HepG2 (cell line): ENCODE measurements around the gene SLC16A5. TPM values are rescaled to one million over a fixed set of nuclear protein-coding genes. Genes with fewer than 3 reads are reported as not detected.

Source experiments
- ARNT ChIP-seq: fragments of 450-650 bp; IDR thresholded peaks from 2 replicates; pipeline ENCODE4 v1.6.1; 2017
- ELF1 ChIP-seq: sonication (generic); formaldehyde crosslinking; IDR thresholded peaks from 2 replicates; pipeline ENCODE4 v1.4.0; 2020; ENCODE audit warnings: missing genetic modification reagents
- ERF ChIP-seq: IDR thresholded peaks from 2 replicates; pipeline ENCODE4 v1.6.1; 2018; ENCODE audit warnings: missing biosample characterization, missing genetic modification reagents
- ETV5 ChIP-seq: IDR thresholded peaks from 2 replicates; pipeline ENCODE4 v1.6.1; 2018; ENCODE audit warnings: missing biosample characterization, missing genetic modification reagents, inconsistent platforms, borderline replicate concordance
- FLYWCH1 ChIP-seq: sonication (generic); formaldehyde crosslinking; IDR thresholded peaks from 2 replicates; pipeline ENCODE4 v1.8.1; 2023; ENCODE audit warnings: mild to moderate bottlenecking, missing genetic modification reagents
- HIC2 ChIP-seq: sonication (generic); formaldehyde crosslinking; IDR thresholded peaks from 2 replicates; pipeline ENCODE4 v1.9.0; 2022; ENCODE audit warnings: low read depth, missing genetic modification reagents
- HNF1B ChIP-seq: sonication (generic); formaldehyde crosslinking; IDR thresholded peaks from 2 replicates; pipeline ENCODE4 v1.5.1; 2020; ENCODE audit warnings: mild to moderate bottlenecking, moderate library complexity, missing genetic modification reagents
- HNRNPL ChIP-seq: fragments of 200-400 bp; formaldehyde crosslinking; IDR thresholded peaks from 2 replicates; pipeline ENCODE4 v1.6.1; 2017; ENCODE audit warnings: mild to moderate bottlenecking, low read depth, low read length
- MEIS2 ChIP-seq: sonication (generic); formaldehyde crosslinking; IDR thresholded peaks from 2 replicates; pipeline ENCODE4 v1.9.0; 2021; ENCODE audit warnings: mild to moderate bottlenecking, missing genetic modification reagents
- MTF2 ChIP-seq: sonication (generic); formaldehyde crosslinking; IDR thresholded peaks from 2 replicates; pipeline ENCODE4 v1.5.0; 2020; ENCODE audit warnings: missing genetic modification reagents, borderline replicate concordance
- SAFB2 ChIP-seq: sonication (generic); formaldehyde crosslinking; IDR thresholded peaks from 2 replicates; pipeline ENCODE4 v1.5.1; 2020; ENCODE audit warnings: missing genetic modification reagents, low read depth, mild to moderate bottlenecking, borderline replicate concordance
- TFDP1 ChIP-seq: IDR thresholded peaks from 2 replicates; pipeline ENCODE4 v1.6.1; 2016; ENCODE audit warnings: missing compliant biosample characterization, missing genetic modification reagents, borderline replicate concordance
- YEATS2 ChIP-seq: sonication (generic); formaldehyde crosslinking; IDR thresholded peaks from 2 replicates; pipeline ENCODE4 v1.4.0; 2020; ENCODE audit warnings: missing genetic modification reagents, borderline replicate concordance
- ZFP1 ChIP-seq: IDR thresholded peaks from 2 replicates; pipeline ENCODE4 v1.6.1; 2016
- ZNF513 ChIP-seq: sonication (generic); formaldehyde crosslinking; conservative IDR thresholded peaks from 2 replicates; pipeline ENCODE4 v1.5.0; 2020; ENCODE audit warnings: missing genetic modification reagents
- ZNF792 ChIP-seq: IDR thresholded peaks from 2 replicates; pipeline ENCODE4 v1.6.1; 2016
- polyA plus RNA-seq, 8 experiments: library from polyadenylated mRNA; depleted of rRNA in 3 of 8; stranded (reverse) in 7 of 8; unstranded in 1 of 8; fragments of >200 nt; fragmentation: Illumina TruSeq in 4 of 8; extraction: Trizol in 4 of 8; gene quantifications; 2 replicates each; pipeline versions ENCODE4 v1.2.1 to v1.2.3, GENCODE V29; 2011 to 2016; ENCODE audit warnings: low read depth in 4 of 8, missing spikeins in 1 of 8, mixed read lengths in 1 of 8; ENCODE audit not compliant: insufficient read depth in 1 of 8
- total RNA-seq, 5 experiments: library from RNA; depleted of rRNA; stranded (reverse); fragments of >200 nt; fragmentation: Illumina TruSeq; extraction: Trizol; gene quantifications; 2 replicates each; pipeline ENCODE4 v1.2.3, GENCODE V29; 2016; ENCODE audit warnings: low read depth in 1 of 5
- TF ChIP-seq, protein P1 (sequence below): sonication (generic); formaldehyde crosslinking; IDR thresholded peaks from 2 replicates; pipeline ENCODE4 v1.4.0; 2020; ENCODE audit warnings: missing genetic modification reagents, borderline replicate concordance
- TF ChIP-seq, protein P2 (sequence below): sonication (generic); formaldehyde crosslinking; IDR thresholded peaks from 2 replicates; pipeline ENCODE4 v1.5.0; 2020; ENCODE audit warnings: missing genetic modification reagents

SLC16A5 gene
- total and polyA plus RNA-seq, 2 of the 13 experiments (the other 11 are each of a cell fraction or from before 2014, with no cell fraction given), result 0.69 to 5.6 TPM

DNA sequence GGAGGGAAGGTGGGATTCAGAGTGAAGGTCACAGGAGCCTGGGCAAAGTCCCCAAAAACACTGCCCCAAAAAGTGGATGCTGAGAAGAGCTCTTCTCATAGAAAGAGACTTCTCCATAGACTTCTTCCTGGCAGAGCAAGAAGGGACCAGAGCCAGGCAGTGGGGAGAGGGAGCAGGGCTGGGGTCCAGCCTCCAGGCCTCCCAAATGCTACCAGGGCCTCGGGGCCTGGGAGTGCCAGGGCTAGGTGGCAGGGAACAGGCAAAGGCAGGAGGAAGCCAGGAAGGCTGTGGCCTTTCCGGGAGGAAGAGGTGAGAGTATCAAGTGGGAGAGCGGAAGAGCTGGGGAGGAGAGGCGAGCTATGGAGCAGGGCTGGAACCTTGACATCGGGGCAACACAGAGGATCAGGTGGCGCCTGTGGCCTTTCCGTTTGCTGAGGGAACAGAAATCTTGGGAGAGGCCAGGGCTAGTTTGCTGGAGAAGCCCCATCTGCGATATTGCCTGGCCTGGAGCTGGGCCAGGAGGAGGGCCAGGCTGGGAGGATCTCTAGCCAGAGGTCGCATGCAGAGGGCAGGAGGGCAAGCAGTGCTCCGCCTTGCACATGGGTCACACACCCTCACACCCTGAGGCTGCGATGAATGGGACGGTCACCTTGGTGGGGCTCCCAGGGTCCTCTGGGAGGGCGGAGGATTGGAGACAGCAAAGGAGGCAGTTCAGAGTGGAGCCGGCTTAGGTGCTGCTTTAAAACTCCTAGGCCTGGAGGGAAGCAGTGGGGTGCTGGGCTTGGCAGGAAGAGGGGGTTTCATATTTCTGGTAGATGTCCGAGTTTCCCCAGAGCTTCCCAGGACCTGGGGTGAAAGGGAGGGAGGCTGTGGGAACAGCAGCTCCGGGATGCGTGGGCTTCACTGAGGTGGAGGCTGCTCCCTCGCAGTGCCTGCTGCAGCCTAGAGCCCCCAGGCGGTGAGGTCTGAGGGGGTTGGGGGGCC lies 3.4 kb downstream of the SLC16A5 start (continued):
- no peak for TF ChIP-seq MTF2 (CRISPR knock-in tag)
- peak; percentile 13; the same call in 1 of the 2 replicates for TF ChIP-seq ELF1
- TF ChIP-seq ZFP1 (CRISPR knock-in tag), result 0 out of 2 replicates have a peak, but pooled peaks have one; percentile 13
- no peak for TF ChIP-seq ARNT
- TF ChIP-seq YEATS2 (CRISPR knock-in tag), result no peak
- no peak for TF ChIP-seq ZNF513 (CRISPR knock-in tag)
- peak; percentile 75 for TF ChIP-seq HNRNPL
- TF ChIP-seq, protein P1, sequence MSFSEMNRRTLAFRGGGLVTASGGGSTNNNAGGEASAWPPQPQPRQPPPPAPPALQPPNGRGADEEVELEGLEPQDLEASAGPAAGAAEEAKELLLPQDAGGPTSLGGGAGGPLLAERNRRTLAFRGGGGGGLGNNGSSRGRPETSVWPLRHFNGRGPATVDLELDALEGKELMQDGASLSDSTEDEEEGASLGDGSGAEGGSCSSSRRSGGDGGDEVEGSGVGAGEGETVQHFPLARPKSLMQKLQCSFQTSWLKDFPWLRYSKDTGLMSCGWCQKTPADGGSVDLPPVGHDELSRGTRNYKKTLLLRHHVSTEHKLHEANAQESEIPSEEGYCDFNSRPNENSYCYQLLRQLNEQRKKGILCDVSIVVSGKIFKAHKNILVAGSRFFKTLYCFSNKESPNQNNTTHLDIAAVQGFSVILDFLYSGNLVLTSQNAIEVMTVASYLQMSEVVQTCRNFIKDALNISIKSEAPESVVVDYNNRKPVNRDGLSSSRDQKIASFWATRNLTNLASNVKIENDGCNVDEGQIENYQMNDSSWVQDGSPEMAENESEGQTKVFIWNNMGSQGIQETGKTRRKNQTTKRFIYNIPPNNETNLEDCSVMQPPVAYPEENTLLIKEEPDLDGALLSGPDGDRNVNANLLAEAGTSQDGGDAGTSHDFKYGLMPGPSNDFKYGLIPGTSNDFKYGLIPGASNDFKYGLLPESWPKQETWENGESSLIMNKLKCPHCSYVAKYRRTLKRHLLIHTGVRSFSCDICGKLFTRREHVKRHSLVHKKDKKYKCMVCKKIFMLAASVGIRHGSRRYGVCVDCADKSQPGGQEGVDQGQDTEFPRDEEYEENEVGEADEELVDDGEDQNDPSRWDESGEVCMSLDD (CRISPR knock-in tag), result no peak; the same call in 1 of the 2 replicates
- peak; percentile 50; the same call in 1 of the 2 replicates for TF ChIP-seq SAFB2
- peak; percentile 55 for TF ChIP-seq HIC2 (CRISPR knock-in tag)
- TF ChIP-seq ETV5, result peak; percentile 72
- 0 out of 2 replicates have a peak, but pooled peaks have one; percentile 8 for TF ChIP-seq MEIS2 (CRISPR knock-in tag)
- no peak for TF ChIP-seq FLYWCH1 (CRISPR knock-in tag)
- TF ChIP-seq ZNF792 (CRISPR knock-in tag), result peak; percentile 71; the same call in 1 of the 2 replicates
- TF ChIP-seq, protein P2, sequence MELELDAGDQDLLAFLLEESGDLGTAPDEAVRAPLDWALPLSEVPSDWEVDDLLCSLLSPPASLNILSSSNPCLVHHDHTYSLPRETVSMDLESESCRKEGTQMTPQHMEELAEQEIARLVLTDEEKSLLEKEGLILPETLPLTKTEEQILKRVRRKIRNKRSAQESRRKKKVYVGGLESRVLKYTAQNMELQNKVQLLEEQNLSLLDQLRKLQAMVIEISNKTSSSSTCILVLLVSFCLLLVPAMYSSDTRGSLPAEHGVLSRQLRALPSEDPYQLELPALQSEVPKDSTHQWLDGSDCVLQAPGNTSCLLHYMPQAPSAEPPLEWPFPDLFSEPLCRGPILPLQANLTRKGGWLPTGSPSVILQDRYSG (CRISPR knock-in tag), result 0 out of 2 replicates have a peak, but pooled peaks have one; percentile 21
- peak; percentile 77 for TF ChIP-seq TFDP1
- TF ChIP-seq ERF (CRISPR knock-in tag), result peak; percentile 46; the same call in 1 of the 2 replicates
- TF ChIP-seq HNF1B (CRISPR knock-in tag), result peak; percentile 66; the same call in 1 of the 2 replicates
